HEK293 (cell line): ENCODE results near the gene PPFIBP1.
"Not testable (repeated sequence)": the region's sequence is repeated elsewhere in the genome, so short reads cannot be mapped to it uniquely, and the experiment has no call there.

ENCODE experiments used
- CTCF ChIA-PET: fragments of 350-600 bp; formaldehyde crosslinking; extraction: SDS; loops from one replicate; lab custom pipeline; 2021; ENCODE audit warnings: antibody characterized with exemption; lab: Yijun Ruan, JAX
- POLR2A ChIA-PET: fragments of 300-600 bp; formaldehyde crosslinking; extraction: SDS; loops from one replicate; lab custom pipeline; 2020; ENCODE audit warnings: antibody characterized with exemption, inconsistent platforms; lab: Yijun Ruan, JAX
- H3K27ac ChIP-seq: fragments of 200-500 bp; sonication (Bioruptor generic); 2 replicates; pipeline ENCODE4 v1.5.1; 2014; ENCODE audit warnings: low read depth, low read length, control low read depth, inconsistent platforms; ENCODE audit errors: extremely low read depth
- H3K36me3 ChIP-seq, 2 experiments: fragments of 200-500 bp in 1 of 2; sonication (Bioruptor generic) in 1 of 2; 1 replicate in 1 of 2; 2 replicates in 1 of 2; pipeline ENCODE4 v1.5.1; 2014 to 2017; ENCODE audit warnings: inconsistent platforms in 2 of 2, low read length in 2 of 2; ENCODE audit not compliant: control insufficient read depth in 2 of 2, insufficient read depth in 1 of 2
- H3K4me1 ChIP-seq: fragments of 200-500 bp; sonication (Bioruptor generic); 2 replicates; pipeline ENCODE4 v1.5.1; 2014; ENCODE audit warnings: mild to moderate bottlenecking, low read length, inconsistent platforms; ENCODE audit not compliant: control insufficient read depth, insufficient read depth
- H3K4me3 ChIP-seq: 2 replicates; pipeline ENCODE4 v1.5.1; 2011; ENCODE audit warnings: low read depth, mild to moderate bottlenecking, control low read depth, low read length, moderate library complexity
- H3K9me3 ChIP-seq: fragments of 200-500 bp; sonication (Bioruptor generic); 2 replicates; pipeline ENCODE4 v1.5.1; 2014; ENCODE audit warnings: low read depth, low read length, inconsistent platforms; ENCODE audit not compliant: control insufficient read depth, insufficient read depth
- ZBTB1 ChIP-seq: fragments of 450-650 bp; formaldehyde crosslinking; IDR thresholded peaks from 2 replicates; pipeline ENCODE4 v1.5.1; 2016; ENCODE audit warnings: missing biosample characterization, missing genetic modification characterization
- ZBTB49 ChIP-seq: fragments of 450-650 bp; formaldehyde crosslinking; IDR thresholded peaks from 2 replicates; pipeline ENCODE4 v1.5.1; 2016; ENCODE audit warnings: missing biosample characterization, missing genetic modification characterization, low read depth
- ZBTB8A ChIP-seq: fragments of 450-650 bp; formaldehyde crosslinking; IDR thresholded peaks from 2 replicates; pipeline ENCODE4 v1.5.1; 2016; ENCODE audit warnings: missing biosample characterization, missing genetic modification characterization
- ZFHX2 ChIP-seq: fragments of 450-650 bp; formaldehyde crosslinking; conservative IDR thresholded peaks from 2 replicates; pipeline ENCODE4 v1.5.1; 2016; ENCODE audit warnings: missing biosample characterization, missing genetic modification characterization
- ZFP41 ChIP-seq: fragments of 450-650 bp; formaldehyde crosslinking; IDR thresholded peaks from 2 replicates; pipeline ENCODE4 v1.5.1; 2016; ENCODE audit warnings: missing biosample characterization, missing genetic modification characterization, borderline replicate concordance
- ZIC2 ChIP-seq: fragments of 450-650 bp; formaldehyde crosslinking; IDR thresholded peaks from 2 replicates; pipeline ENCODE4 v1.5.1; 2016; ENCODE audit warnings: missing biosample characterization, missing genetic modification characterization
- ZNF157 ChIP-seq: fragments of 450-650 bp; formaldehyde crosslinking; IDR thresholded peaks from 2 replicates; pipeline ENCODE4 v1.5.1; 2016; ENCODE audit warnings: missing biosample characterization, missing genetic modification characterization
- ZNF19 ChIP-seq: fragments of 450-650 bp; formaldehyde crosslinking; IDR thresholded peaks from 2 replicates; pipeline ENCODE4; 2016; ENCODE audit warnings: missing biosample characterization, missing genetic modification characterization, low read depth
- ZNF2 ChIP-seq: fragments of 450-650 bp; formaldehyde crosslinking; IDR thresholded peaks from 2 replicates; pipeline ENCODE4 v1.5.1; 2016; ENCODE audit warnings: missing biosample characterization, missing genetic modification characterization
- ZNF214 ChIP-seq: fragments of 450-650 bp; formaldehyde crosslinking; IDR thresholded peaks from 2 replicates; pipeline ENCODE4 v1.5.1; 2017; ENCODE audit warnings: missing biosample characterization, mild to moderate bottlenecking, missing genetic modification characterization, borderline replicate concordance
- ZNF274 ChIP-seq, 2 experiments: fragments of 200-500 bp in 1 of 2; fragments of 450-650 bp in 1 of 2; sonication (Bioruptor generic) in 1 of 2; formaldehyde crosslinking in 1 of 2; IDR thresholded peaks; 2 replicates each; pipeline versions ENCODE4 v1.5.1 to v1.6.1; 2014 to 2016; ENCODE audit warnings: borderline replicate concordance in 1 of 2, inconsistent platforms in 1 of 2, low read length in 1 of 2, missing biosample characterization in 1 of 2, missing genetic modification characterization in 1 of 2
- ZNF335 ChIP-seq: fragments of 450-650 bp; formaldehyde crosslinking; conservative IDR thresholded peaks from 2 replicates; pipeline ENCODE4 v1.5.1; 2016; ENCODE audit warnings: missing biosample characterization, missing genetic modification characterization
- ZNF433 ChIP-seq: fragments of 450-650 bp; formaldehyde crosslinking; IDR thresholded peaks from 2 replicates; pipeline ENCODE4 v1.5.1; 2016; ENCODE audit warnings: missing biosample characterization, missing genetic modification characterization, low read depth
- ZNF571 ChIP-seq: fragments of 450-650 bp; formaldehyde crosslinking; IDR thresholded peaks from 2 replicates; pipeline ENCODE4 v1.5.0; 2017; ENCODE audit warnings: missing biosample characterization, missing genetic modification characterization
- ZNF777 ChIP-seq: fragments of 450-650 bp; formaldehyde crosslinking; IDR thresholded peaks from 2 replicates; pipeline ENCODE4 v1.5.1; 2017; ENCODE audit warnings: missing biosample characterization, missing genetic modification characterization, borderline replicate concordance
- ZNF792 ChIP-seq: fragments of 450-650 bp; formaldehyde crosslinking; IDR thresholded peaks from 2 replicates; pipeline ENCODE4 v1.5.1; 2016; ENCODE audit warnings: missing biosample characterization, missing genetic modification characterization
- ZNF843 ChIP-seq: fragments of 450-650 bp; formaldehyde crosslinking; IDR thresholded peaks from 2 replicates; pipeline ENCODE4 v1.5.1; 2016; ENCODE audit warnings: missing biosample characterization, missing genetic modification characterization
- ZSCAN30 ChIP-seq: fragments of 450-650 bp; IDR thresholded peaks from 2 replicates; pipeline ENCODE4 v1.5.1; 2018; ENCODE audit warnings: missing biosample characterization, mild to moderate bottlenecking, missing genetic modification characterization, moderate library complexity
- ZXDB ChIP-seq: fragments of 450-650 bp; formaldehyde crosslinking; IDR thresholded peaks from 2 replicates; pipeline ENCODE4 v1.5.1; 2016; ENCODE audit warnings: missing biosample characterization, missing genetic modification characterization
- TF ChIP-seq, protein P1 (sequence below): fragments of 450-650 bp; formaldehyde crosslinking; IDR thresholded peaks from 2 replicates; pipeline ENCODE4 v1.5.1; 2016; ENCODE audit warnings: missing biosample characterization, missing genetic modification characterization
- TF ChIP-seq, protein P2 (sequence below): fragments of 450-650 bp; IDR thresholded peaks from 2 replicates; pipeline ENCODE4 v1.5.1; 2018; ENCODE audit warnings: missing biosample characterization, missing genetic modification characterization

The PPFIBP1 gene

GRCh38 chr12:27637524-27637923 lies 113.5 kb downstream of the PPFIBP1 start (continued):
- TF ChIP-seq ZNF433 (tag by site-specific recombination), result no peak
- no peak for TF ChIP-seq ZFHX2 (tag by site-specific recombination)
- TF ChIP-seq ZNF19 (tag by site-specific recombination), result no peak
- no peak for TF ChIP-seq ZBTB1 (tag by site-specific recombination)

- Histone ChIP-seq H3K27ac (no peak overlapping the region), H3K9me3 (no peaks in the 10 kb centered on the region), H3K36me3 (no peaks in the 10 kb centered on the region), H3K4me1 (peaks cover 3% of the 10 kb centered on the region; the same call in 1 of the 2 replicates), H3K4me3 (no peak overlapping the region)
- POLR2A ChIA-PET, result no interaction called here
- CTCF ChIA-PET, result no interaction called here
- no peak for TF ChIP-seq ZFP41 (tag by site-specific recombination)
- TF ChIP-seq ZBTB8A (tag by site-specific recombination), result no peak
- no peak for TF ChIP-seq ZNF214
- TF ChIP-seq ZXDB (tag by site-specific recombination), result no peak
- no peak for TF ChIP-seq ZSCAN30 (tag by site-specific recombination)
- no peak for TF ChIP-seq ZBTB49
- TF ChIP-seq, protein P1, sequence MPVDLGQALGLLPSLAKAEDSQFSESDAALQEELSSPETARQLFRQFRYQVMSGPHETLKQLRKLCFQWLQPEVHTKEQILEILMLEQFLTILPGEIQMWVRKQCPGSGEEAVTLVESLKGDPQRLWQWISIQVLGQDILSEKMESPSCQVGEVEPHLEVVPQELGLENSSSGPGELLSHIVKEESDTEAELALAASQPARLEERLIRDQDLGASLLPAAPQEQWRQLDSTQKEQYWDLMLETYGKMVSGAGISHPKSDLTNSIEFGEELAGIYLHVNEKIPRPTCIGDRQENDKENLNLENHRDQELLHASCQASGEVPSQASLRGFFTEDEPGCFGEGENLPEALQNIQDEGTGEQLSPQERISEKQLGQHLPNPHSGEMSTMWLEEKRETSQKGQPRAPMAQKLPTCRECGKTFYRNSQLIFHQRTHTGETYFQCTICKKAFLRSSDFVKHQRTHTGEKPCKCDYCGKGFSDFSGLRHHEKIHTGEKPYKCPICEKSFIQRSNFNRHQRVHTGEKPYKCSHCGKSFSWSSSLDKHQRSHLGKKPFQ (tag by site-specific recombination), result no peak
- TF ChIP-seq ZNF777 (tag by site-specific recombination), result no peak
- TF ChIP-seq ZNF571 (tag by site-specific recombination), result no peak
- TF ChIP-seq ZNF335 (tag by site-specific recombination), result no peak
- no peak for TF ChIP-seq ZNF792 (tag by site-specific recombination)
- no peak for TF ChIP-seq ZNF843 (tag by site-specific recombination)
- TF ChIP-seq ZNF2, result no peak
- TF ChIP-seq ZNF274 (IDR thresholded peaks at IDR 0.05; ENCODE audit: low read length), result no peak
- no peak for TF ChIP-seq ZNF274 (tag by site-specific recombination; IDR thresholded peaks at IDR 0.05; ENCODE audit: borderline replicate concordance)
- no peak for TF ChIP-seq ZNF433 (tag by site-specific recombination)
- TF ChIP-seq, protein P2, sequence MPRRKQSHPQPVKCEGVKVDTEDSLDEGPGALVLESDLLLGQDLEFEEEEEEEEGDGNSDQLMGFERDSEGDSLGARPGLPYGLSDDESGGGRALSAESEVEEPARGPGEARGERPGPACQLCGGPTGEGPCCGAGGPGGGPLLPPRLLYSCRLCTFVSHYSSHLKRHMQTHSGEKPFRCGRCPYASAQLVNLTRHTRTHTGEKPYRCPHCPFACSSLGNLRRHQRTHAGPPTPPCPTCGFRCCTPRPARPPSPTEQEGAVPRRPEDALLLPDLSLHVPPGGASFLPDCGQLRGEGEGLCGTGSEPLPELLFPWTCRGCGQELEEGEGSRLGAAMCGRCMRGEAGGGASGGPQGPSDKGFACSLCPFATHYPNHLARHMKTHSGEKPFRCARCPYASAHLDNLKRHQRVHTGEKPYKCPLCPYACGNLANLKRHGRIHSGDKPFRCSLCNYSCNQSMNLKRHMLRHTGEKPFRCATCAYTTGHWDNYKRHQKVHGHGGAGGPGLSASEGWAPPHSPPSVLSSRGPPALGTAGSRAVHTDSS, result no peak
- no peak for TF ChIP-seq ZNF157 (tag by site-specific recombination)
- TF ChIP-seq ZIC2 (tag by site-specific recombination), result no peak
These were observed 115.3 kb downstream of the PPFIBP1 start for GRCh38 chr12:27639265-27639664.

GRCh38 chr12:27640566-27641200 lies 116.7 kb downstream of the PPFIBP1 start:
- H3K4me1 ChIP-seq, result peaks cover 15% of the 10 kb centered on the region
- H3K4me3 ChIP-seq, H3K9me3 ChIP-seq, CTCF ChIA-PET, POLR2A ChIA-PET, H3K36me3 ChIP-seq, H3K27ac ChIP-seq: not testable (repeated sequence)

DNA sequence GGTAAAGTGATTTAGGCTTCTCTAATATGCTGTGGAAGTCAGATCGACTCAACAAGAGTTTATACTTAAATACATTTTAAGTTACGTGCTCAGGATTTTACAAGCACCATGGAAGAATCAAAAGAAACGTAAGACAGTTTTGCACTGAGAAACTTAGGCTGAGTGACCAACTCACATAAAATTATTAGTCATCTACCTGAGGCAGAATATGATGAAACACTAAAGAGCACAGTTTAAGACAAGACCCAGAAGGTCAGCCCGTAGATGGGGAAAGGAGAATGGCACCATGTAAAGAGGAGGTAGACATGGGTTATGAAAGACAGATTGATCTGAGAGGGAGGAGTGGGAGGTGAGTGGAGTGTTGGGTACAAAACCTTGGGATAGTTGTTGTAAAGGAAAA lies 118.4 kb downstream of the PPFIBP1 start:
- H3K9me3 ChIP-seq, POLR2A ChIA-PET, H3K27ac ChIP-seq, H3K4me3 ChIP-seq, H3K36me3 ChIP-seq: not testable (repeated sequence)
- CTCF ChIA-PET, result interaction anchor here (1.0 kb wide), 1 partner anchor 207 kb away, joined by 3 read pairs; no protein-coding TSS in a partner anchor
- peaks cover 17% of the 10 kb centered on the region for H3K4me1 ChIP-seq

DNA sequence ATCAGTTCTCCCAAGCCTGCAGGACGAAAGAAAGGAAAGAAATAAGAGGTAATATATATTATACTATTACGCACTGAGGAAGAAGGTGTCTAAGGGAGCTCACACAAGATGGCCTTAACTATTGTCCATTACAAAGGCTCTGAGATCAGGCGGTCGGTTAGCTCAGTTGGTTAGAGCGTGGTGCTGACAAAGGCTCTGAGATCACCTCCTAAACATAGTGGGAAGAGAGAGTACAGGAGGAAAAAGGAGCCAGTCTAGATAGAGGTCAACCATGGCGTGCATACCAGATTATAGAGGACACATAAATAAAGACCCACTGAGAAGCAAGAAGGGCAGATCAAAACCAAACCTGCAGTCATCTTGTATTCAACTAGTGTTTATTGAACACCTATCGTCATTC lies 118.9 kb downstream of the PPFIBP1 start:
- H3K9me3 ChIP-seq, CTCF ChIA-PET, H3K36me3 ChIP-seq, POLR2A ChIA-PET, H3K4me3 ChIP-seq, H3K27ac ChIP-seq: not testable (repeated sequence)
- peaks cover 17% of the 10 kb centered on the region for H3K4me1 ChIP-seq
